Hepatocyte (in vitro differentiated cells): Measurements from ENCODE around the gene ANKRD50. TPM values are rescaled to one million over a fixed set of nuclear protein-coding genes. Genes with fewer than 3 reads are reported as not detected.

ENCODE experiments used
- DNase-seq: peaks from one replicate; pipeline ENCODE4 v3.0.0-alpha.2; 2016; ENCODE audit warnings: low spot score
- H2AFZ ChIP-seq: fragments of 200-600 bp; sonication (generic); 2 replicates; pipeline ENCODE4 v1.6.0; 2016; ENCODE audit warnings: antibody characterized with exemption, mild to moderate bottlenecking
- H3K27ac ChIP-seq: fragments of 200-600 bp; sonication (generic); 2 replicates; pipeline ENCODE4 v1.5.1; 2016; ENCODE audit warnings: mild to moderate bottlenecking
- H3K27me3 ChIP-seq: fragments of 200-600 bp; sonication (generic); 2 replicates; pipeline ENCODE4 v1.6.1; 2016
- H3K36me3 ChIP-seq: fragments of 200-600 bp; sonication (generic); replicated peaks from 2 replicates; pipeline ENCODE4 v1.5.1; 2016; ENCODE audit warnings: low read depth; ENCODE audit not compliant: insufficient read depth
- H3K4me1 ChIP-seq: fragments of 200-600 bp; sonication (generic); 2 replicates; pipeline ENCODE4 v1.5.1; 2016; ENCODE audit warnings: mild to moderate bottlenecking, moderate library complexity; ENCODE audit not compliant: insufficient read depth
- H3K4me2 ChIP-seq: fragments of 200-600 bp; sonication (generic); 2 replicates; pipeline ENCODE4 v1.6.0; 2016
- H3K4me3 ChIP-seq: fragments of 200-600 bp; sonication (generic); 2 replicates; pipeline ENCODE4 v1.5.1; 2016; ENCODE audit warnings: mild to moderate bottlenecking
- H3K79me2 ChIP-seq: fragments of 200-600 bp; sonication (generic); 2 replicates; pipeline ENCODE4 v1.6.0; 2017; ENCODE audit warnings: mild to moderate bottlenecking
- H3K9me2 ChIP-seq: fragments of 200-600 bp; sonication (generic); replicated peaks from 2 replicates; pipeline ENCODE4 v1.6.0; 2017; ENCODE audit warnings: mild to moderate bottlenecking; ENCODE audit not compliant: insufficient read depth
- H3K9me3 ChIP-seq: fragments of 200-600 bp; sonication (generic); 2 replicates; pipeline ENCODE4 v1.5.1; 2016; ENCODE audit warnings: low read depth, mild to moderate bottlenecking
- H4K20me1 ChIP-seq: fragments of 200-600 bp; sonication (generic); 2 replicates; pipeline ENCODE4 v1.6.0; 2016; ENCODE audit warnings: mild to moderate bottlenecking; ENCODE audit not compliant: insufficient read depth, poor library complexity, severe bottlenecking
- CTCF ChIP-seq: fragments of 200-600 bp; sonication (generic); IDR thresholded peaks from 2 replicates; pipeline ENCODE4 v1.5.1; 2016; ENCODE audit warnings: antibody characterized with exemption, mild to moderate bottlenecking; ENCODE audit not compliant: poor library complexity
- EZH2 ChIP-seq: fragments of 200-600 bp; sonication (generic); IDR thresholded peaks from 2 replicates; pipeline ENCODE4 v1.6.1; 2016; ENCODE audit warnings: antibody characterized with exemption, mild to moderate bottlenecking, borderline replicate concordance
- EZH2phosphoT487 ChIP-seq: fragments of 200-600 bp; sonication (generic); IDR thresholded peaks from one replicate; pipeline ENCODE4 v1.6.1; 2018; ENCODE audit warnings: antibody characterized with exemption, mild to moderate bottlenecking, low read depth, moderate library complexity; ENCODE audit not compliant: unreplicated experiment, severe bottlenecking
- WGBS: methylation state at CpG from one replicate; pipeline ENCODE4 v1.1.6; 2016; ENCODE audit warnings: low lambda C conversion rate; ENCODE audit errors: missing lambda C conversion rate; 5-methylcytosine and 5-hydroxymethylcytosine counted together
- polyA plus RNA-seq: library from polyadenylated mRNA; unstranded; fragments of >200 nt; fragmentation: Nextera tagmentation; extraction: Ambion mirVana; gene quantifications from 2 replicates; pipeline ENCODE4 v1.2.1, GENCODE V29; 2016
- total RNA-seq: library from RNA; depleted of rRNA; stranded (reverse); fragments of >200 nt; gene quantifications from 2 replicates; pipeline ENCODE4 v1.2.3, GENCODE V29; 2014

The ANKRD50 gene
- total and polyA plus RNA-seq, 2 experiments from 2014 or later, result 6.7 to 37.4 TPM

GRCh38 chr4:124753941-124754581 lies 41.5 kb upstream of the ANKRD50 start:
- Histone ChIP-seq H3K9me3 (no peaks in the 10 kb centered on the region), H3K27me3 (no peaks in the 10 kb centered on the region), H3K4me3 (no peak overlapping the region), H3K27ac (no peak overlapping the region), H3K36me3 (no peaks in the 10 kb centered on the region), H4K20me1 (no peaks in the 10 kb centered on the region), H3K9me2 (no peaks in the 10 kb centered on the region), H3K4me1 (no peaks in the 10 kb centered on the region), H3K79me2 (no peaks in the 10 kb centered on the region), H2AFZ (no peak overlapping the region), H3K4me2 (no peak overlapping the region)
- WGBS, result 54% methylated on average over 4 of the region's 4 CpGs
- DNase-seq, result peak; percentile 11
- TF ChIP-seq EZH2phosphoT487 (no peak), EZH2 (no peak), CTCF (no peak)

DNA sequence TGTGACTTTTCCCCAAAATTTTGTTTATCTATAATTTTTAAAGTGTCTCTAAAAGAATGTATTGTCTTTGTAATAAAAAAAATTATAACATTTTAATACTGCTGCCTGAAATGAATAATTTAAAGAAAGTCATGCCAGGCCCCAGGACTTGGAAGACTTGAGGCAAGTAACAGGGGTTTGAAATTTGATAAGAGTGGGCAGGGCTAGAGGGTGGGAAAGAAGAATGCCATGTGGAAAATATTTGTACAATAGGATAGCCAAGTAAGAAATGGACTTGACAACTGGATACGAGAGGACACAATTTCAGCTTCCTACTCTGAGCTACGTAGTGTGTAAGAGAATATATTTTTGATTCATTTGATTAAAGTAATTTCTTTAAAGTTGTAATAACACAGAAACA lies 36.9 kb upstream of the ANKRD50 start:
- WGBS, result 87% methylated on average over 2 of the region's 2 CpGs
- no peaks in the 10 kb centered on the region for H3K27me3 ChIP-seq
- H3K4me3 ChIP-seq, result no peak overlapping the region
- H4K20me1 ChIP-seq, result no peaks in the 10 kb centered on the region
- no peak overlapping the region for H2AFZ ChIP-seq
- DNase-seq, result no peak
- TF ChIP-seq EZH2, result no peak
- TF ChIP-seq EZH2phosphoT487, result no peak
- no peak for TF ChIP-seq CTCF
- H3K9me3 ChIP-seq, result no peaks in the 10 kb centered on the region
- no peaks in the 10 kb centered on the region for H3K36me3 ChIP-seq
- no peaks in the 10 kb centered on the region for H3K9me2 ChIP-seq
- no peaks in the 10 kb centered on the region for H3K79me2 ChIP-seq
- no peak overlapping the region for H3K27ac ChIP-seq
- H3K4me1 ChIP-seq, result no peaks in the 10 kb centered on the region
- H3K4me2 ChIP-seq, result no peak overlapping the region

DNA sequence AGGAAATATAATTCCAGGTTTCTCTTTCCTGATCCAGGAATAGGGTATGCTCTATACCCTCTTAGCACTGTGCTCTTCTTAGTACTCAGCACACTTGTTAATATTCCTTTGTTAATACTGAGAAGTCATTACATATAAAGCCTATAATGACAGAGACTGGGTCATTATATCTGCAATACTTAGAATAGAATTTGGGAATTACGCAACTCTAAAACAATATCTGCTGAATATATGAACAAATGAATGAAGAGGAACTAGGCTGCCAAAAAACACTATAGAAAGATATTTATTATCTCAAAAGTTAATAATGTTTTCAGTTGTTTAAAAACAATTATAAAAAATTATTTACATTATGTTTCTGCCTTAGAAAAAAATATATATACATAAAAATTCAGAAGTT lies 36.4 kb upstream of the ANKRD50 start:
- TF ChIP-seq EZH2 (no peak), CTCF (no peak), EZH2phosphoT487 (no peak)
- DNase-seq, result no peak
- WGBS, result 92% methylated on average over 1 of the region's 1 CpG

More for the DNA sequence above, 36.4 kb upstream of the ANKRD50 start:
- Histone ChIP-seq H3K4me3 (no peak overlapping the region), H4K20me1 (no peaks in the 10 kb centered on the region), H3K9me2 (no peaks in the 10 kb centered on the region), H3K9me3 (no peaks in the 10 kb centered on the region), H3K27ac (no peak overlapping the region), H3K4me1 (no peaks in the 10 kb centered on the region), H3K79me2 (no peaks in the 10 kb centered on the region), H3K36me3 (no peaks in the 10 kb centered on the region), H3K27me3 (no peaks in the 10 kb centered on the region), H2AFZ (no peak overlapping the region), H3K4me2 (no peak overlapping the region)
